ENCODE results near the gene RPGRIP1L. TPM values are rescaled to one million over a fixed set of nuclear protein-coding genes. Genes with fewer than 3 reads are reported as not detected.

RPGRIP1L gene
- total and polyA plus RNA-seq, 2 donors (not counting 1 experiment from before 2014, with no cell fraction given) = 7.4 to 13.0 TPM

- Histone ChIP-seq H2AFZ (ENCODE audit: low read length) (no peak overlapping the region), H3K4me1 (ENCODE audit: control insufficient read depth, extremely low read depth, insufficient read depth, low read length) (no peaks in the 10 kb centered on the region), H3K9me3 (ENCODE audit: control insufficient read depth, insufficient read depth, low read depth, low read length) (no peaks in the 10 kb centered on the region), H3K36me3 (ENCODE audit: control insufficient read depth, insufficient read depth, low read length) (no peaks in the 10 kb centered on the region), H3K9ac (ENCODE audit: insufficient read depth, low read length) (no peak overlapping the region), H3K27ac (ENCODE audit: insufficient read depth, low read length) (no peak overlapping the region), H4K20me1 (ENCODE audit: control insufficient read depth, extremely low read depth, insufficient read depth, low read length) (no peaks in the 10 kb centered on the region), H3K4me3 (replicated peaks in 1 of 4; ENCODE audit: control extremely low read depth in 1 of 4, insufficient read depth in 1 of 4, low read depth in 3 of 4, low read length in 4 of 4) (no peak overlapping the region), H3K4me2 (ENCODE audit: extremely low read depth, insufficient read depth, low read length) (no peak overlapping the region), H3K79me2 (ENCODE audit: control insufficient read depth, insufficient read depth, low read length) (no peaks in the 10 kb centered on the region), H3K27me3 (ENCODE audit: control insufficient read depth, insufficient read depth, low read length) (no peaks in the 10 kb centered on the region)
- TF ChIP-seq EZH2 (IDR thresholded peaks at IDR 0.05; ENCODE audit: low read length, missing control alignments) = no peak
- TF ChIP-seq CTCF (conservative IDR thresholded peaks at IDR 0.05 in 1 of 2, IDR thresholded peaks at IDR 0.05 in 1 of 2; ENCODE audit: low read depth in 1 of 2, low read length in 2 of 2) = no peak
- no peak for DNase-seq (ENCODE audit: low read depth in 2 of 2)
These were observed 77.5 kb downstream of the RPGRIP1L start for GRCh38 chr16:53626161-53626560.

GRCh38 chr16:53625221-53625620 is 78.4 kb downstream of the RPGRIP1L start:
- no peaks in the 10 kb centered on the region for H3K36me3 ChIP-seq (ENCODE audit: control insufficient read depth, insufficient read depth, low read length)
- H3K79me2 ChIP-seq (ENCODE audit: control insufficient read depth, insufficient read depth, low read length) = no peaks in the 10 kb centered on the region
- no peaks in the 10 kb centered on the region for H3K27me3 ChIP-seq (ENCODE audit: control insufficient read depth, insufficient read depth, low read length)
- no peak overlapping the region for H3K4me3 ChIP-seq (replicated peaks in 1 of 4; ENCODE audit: control extremely low read depth in 1 of 4, insufficient read depth in 1 of 4, low read depth in 3 of 4, low read length in 4 of 4)
- no peak overlapping the region for H3K9ac ChIP-seq (ENCODE audit: insufficient read depth, low read length)
- DNase-seq (ENCODE audit: low read depth in 2 of 2) = no peak
- no peak overlapping the region for H2AFZ ChIP-seq (ENCODE audit: low read length)
- no peaks in the 10 kb centered on the region for H4K20me1 ChIP-seq (ENCODE audit: control insufficient read depth, extremely low read depth, insufficient read depth, low read length)
- no peaks in the 10 kb centered on the region for H3K9me3 ChIP-seq (ENCODE audit: control insufficient read depth, insufficient read depth, low read depth, low read length)
- TF ChIP-seq CTCF (conservative IDR thresholded peaks at IDR 0.05 in 1 of 2, IDR thresholded peaks at IDR 0.05 in 1 of 2; ENCODE audit: low read depth in 1 of 2, low read length in 2 of 2) (no peak), EZH2 (IDR thresholded peaks at IDR 0.05; ENCODE audit: low read length, missing control alignments) (no peak)
- H3K27ac ChIP-seq (ENCODE audit: insufficient read depth, low read length) = no peak overlapping the region
- no peaks in the 10 kb centered on the region for H3K4me1 ChIP-seq (ENCODE audit: control insufficient read depth, extremely low read depth, insufficient read depth, low read length)
- H3K4me2 ChIP-seq (ENCODE audit: extremely low read depth, insufficient read depth, low read length) = no peak overlapping the region

DNA sequence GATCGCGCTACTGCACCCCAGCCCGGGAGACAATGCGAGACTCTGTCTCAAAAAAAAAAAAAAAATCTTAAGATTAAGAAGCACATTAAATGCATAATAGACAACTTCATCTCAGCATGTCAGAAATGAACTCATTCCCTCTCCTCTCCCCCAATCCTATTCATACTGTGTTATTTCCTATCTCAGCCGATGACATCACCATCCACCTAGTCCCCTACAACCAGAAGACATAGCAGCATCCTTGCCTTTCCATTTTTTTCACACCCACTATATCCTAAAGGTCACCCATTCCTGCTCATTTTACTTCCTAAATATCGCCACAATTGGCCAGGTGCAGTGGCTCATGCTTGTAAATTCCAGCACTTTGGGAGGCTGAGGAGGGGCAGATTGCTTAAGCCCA is 81.3 kb downstream of the RPGRIP1L start:
- no peak for DNase-seq (ENCODE audit: low read depth in 2 of 2)
- Histone ChIP-seq H3K9me3 (ENCODE audit: control insufficient read depth, insufficient read depth, low read depth, low read length) (no peaks in the 10 kb centered on the region), H3K27me3 (ENCODE audit: control insufficient read depth, insufficient read depth, low read length) (no peaks in the 10 kb centered on the region), H3K9ac (ENCODE audit: insufficient read depth, low read length) (no peak overlapping the region), H3K36me3 (ENCODE audit: control insufficient read depth, insufficient read depth, low read length) (no peaks in the 10 kb centered on the region), H3K4me1 (ENCODE audit: control insufficient read depth, extremely low read depth, insufficient read depth, low read length) (no peaks in the 10 kb centered on the region), H3K27ac (ENCODE audit: insufficient read depth, low read length) (no peak overlapping the region), H3K79me2 (ENCODE audit: control insufficient read depth, insufficient read depth, low read length) (no peaks in the 10 kb centered on the region), H3K4me2 (ENCODE audit: extremely low read depth, insufficient read depth, low read length) (no peak overlapping the region), H4K20me1 (ENCODE audit: control insufficient read depth, extremely low read depth, insufficient read depth, low read length) (no peaks in the 10 kb centered on the region), H3K4me3 (replicated peaks in 1 of 4; ENCODE audit: control extremely low read depth in 1 of 4, insufficient read depth in 1 of 4, low read depth in 3 of 4, low read length in 4 of 4) (no peak overlapping the region), H2AFZ (ENCODE audit: low read length) (no peak overlapping the region)
- TF ChIP-seq EZH2 (IDR thresholded peaks at IDR 0.05; ENCODE audit: low read length, missing control alignments) (no peak), CTCF (conservative IDR thresholded peaks at IDR 0.05 in 1 of 2, IDR thresholded peaks at IDR 0.05 in 1 of 2; ENCODE audit: low read depth in 1 of 2, low read length in 2 of 2) (no peak)

Measured in fibroblast of lung (primary cell).